CD14-positive monocyte (primary cell): Measurements from ENCODE around the gene MRPL32. TPM values are rescaled to one million over a fixed set of nuclear protein-coding genes. Genes with fewer than 3 reads are reported as not detected.

Experiments
- DNase-seq, 3 donors: peaks; one replicate each; pipeline ENCODE4 v3.0.0-alpha.2; 2011 to 2022
- H2AFZ ChIP-seq: 2 replicates; pipeline ENCODE4 v1.6.0; 2012; ENCODE audit warnings: mild to moderate bottlenecking, low read depth, low read length, inconsistent platforms; ENCODE audit not compliant: insufficient read depth, poor library complexity, severe bottlenecking
- H3K27ac ChIP-seq, 2 donors: 1 replicate in 1 of 2; 2 replicates in 1 of 2; pipeline ENCODE4 v1.5.1; 2012 to 2013; ENCODE audit warnings: low read length in 2 of 2, control low read depth in 1 of 2, inconsistent platforms in 1 of 2, low read depth in 1 of 2, mild to moderate bottlenecking in 1 of 2
- H3K27me3 ChIP-seq, 2 donors: one replicate each; pipeline versions ENCODE4 v1.6.0 to v1.6.1; 2011 to 2013; ENCODE audit warnings: low read length in 2 of 2; ENCODE audit not compliant: control insufficient read depth in 2 of 2, insufficient read depth in 2 of 2
- H3K36me3 ChIP-seq, 2 donors: replicated peaks in 1 of 2; 1 replicate in 1 of 2; 2 replicates in 1 of 2; pipeline versions ENCODE4 v1.5.1 to v1.6.1; 2012 to 2013; ENCODE audit warnings: low read length in 2 of 2, control low read depth in 1 of 2, inconsistent platforms in 1 of 2, mild to moderate bottlenecking in 1 of 2; ENCODE audit not compliant: insufficient read depth in 2 of 2, control insufficient read depth in 1 of 2
- H3K4me1 ChIP-seq, 2 donors: 1 replicate in 1 of 2; 2 replicates in 1 of 2; pipeline versions ENCODE4 v1.5.1 to v1.6.1; 2012 to 2013; ENCODE audit warnings: low read length in 2 of 2, control low read depth in 1 of 2, inconsistent platforms in 1 of 2, mild to moderate bottlenecking in 1 of 2, moderate library complexity in 1 of 2; ENCODE audit not compliant: insufficient read depth in 2 of 2, control insufficient read depth in 1 of 2
- H3K4me2 ChIP-seq: replicated peaks from 2 replicates; pipeline ENCODE3; 2012; ENCODE audit warnings: low read length, moderate library complexity, mild to moderate bottlenecking; ENCODE audit not compliant: poor library complexity, severe bottlenecking; ENCODE audit errors: extremely low read depth
- H3K4me3 ChIP-seq, 3 experiments: fragments of 200-600 bp in 1 of 3; sonication (generic) in 1 of 3; replicated peaks in 1 of 3; 1 replicate in 2 of 3; 2 replicates in 1 of 3; pipeline ENCODE4 v1.5.1; 2011 to 2013; ENCODE audit warnings: low read length in 3 of 3, mild to moderate bottlenecking in 3 of 3, control low read depth in 2 of 3, low read depth in 2 of 3, inconsistent platforms in 1 of 3, moderate library complexity in 1 of 3
- H3K79me2 ChIP-seq: 2 replicates; pipeline ENCODE4 v1.6.0; 2012; ENCODE audit warnings: mild to moderate bottlenecking, control low read depth, inconsistent platforms, low read length, moderate library complexity; ENCODE audit not compliant: insufficient read depth
- H3K9ac ChIP-seq: 2 replicates; pipeline ENCODE4 v1.6.0; 2017; ENCODE audit warnings: low read length, mild to moderate bottlenecking; ENCODE audit not compliant: insufficient read depth, poor library complexity, severe bottlenecking
- H3K9me3 ChIP-seq, 2 donors: replicated peaks in 1 of 2; 1 replicate in 1 of 2; 2 replicates in 1 of 2; pipeline versions ENCODE4 v1.5.1 to v1.6.1; 2012 to 2013; ENCODE audit warnings: low read length in 2 of 2, control low read depth in 1 of 2; ENCODE audit not compliant: control insufficient read depth in 1 of 2, insufficient read depth in 1 of 2
- H4K20me1 ChIP-seq: 2 replicates; pipeline ENCODE4 v1.6.0; 2012; ENCODE audit warnings: mild to moderate bottlenecking, low read length, control low read depth, moderate library complexity; ENCODE audit not compliant: insufficient read depth
- H3K27ac Mint-ChIP-seq, 7 donors: one replicate each; pipeline ENCODE4 v1.8.0; 2020; ENCODE audit warnings: mild to moderate bottlenecking in 7 of 7, mixed read lengths in 7 of 7, moderate library complexity in 6 of 7, inconsistent platforms in 2 of 7
- H3K27me3 Mint-ChIP-seq, 3 donors: one replicate each; pipeline ENCODE4 v1.8.0; 2021 to 2022; ENCODE audit warnings: low read depth in 3 of 3, mild to moderate bottlenecking in 3 of 3, mixed read lengths in 3 of 3, moderate library complexity in 3 of 3, inconsistent platforms in 1 of 3
- H3K36me3 Mint-ChIP-seq, 2 donors: one replicate each; pipeline ENCODE4 v1.8.0; 2020; ENCODE audit warnings: mixed read lengths in 2 of 2, inconsistent platforms in 1 of 2, mild to moderate bottlenecking in 1 of 2
- H3K4me1 Mint-ChIP-seq: one replicate; pipeline ENCODE4 v1.8.0; 2020; ENCODE audit warnings: mild to moderate bottlenecking, mixed read lengths
- H3K4me3 Mint-ChIP-seq, 2 donors: one replicate each; pipeline ENCODE4 v1.8.0; 2020; ENCODE audit warnings: mild to moderate bottlenecking in 2 of 2, mixed read lengths in 2 of 2, moderate library complexity in 1 of 2
- H3K9me3 Mint-ChIP-seq, 7 donors: one replicate each; pipeline ENCODE4 v1.8.0; 2020 to 2022; ENCODE audit warnings: mixed read lengths in 7 of 7, mild to moderate bottlenecking in 6 of 7, moderate library complexity in 6 of 7, inconsistent platforms in 2 of 7
- WGBS: methylation state at CpG from one replicate; pipeline ENCODE4 v1.1.5; 2013; ENCODE audit warnings: missing lambda C conversion rate; ENCODE audit not compliant: insufficient coverage; 5-methylcytosine and 5-hydroxymethylcytosine counted together
- intact Hi-C, 2 donors: fragments of 100-400 bp; cut with micrococcal nuclease; formaldehyde crosslinking; loops; one replicate each; pipeline versions ENCODE4 v1.15.0 to v1.15.1; 2023
- polyA plus RNA-seq, 3 donors: library from polyadenylated mRNA; depleted of rRNA in 1 of 3; unstranded in 2 of 3; stranded (reverse) in 1 of 3; fragments of 300-500 nt in 2 of 3; fragments of >200 nt in 1 of 3; fragmentation: Illumina TruSeq in 2 of 3; gene quantifications; 1 replicate in 2 of 3; 2 replicates in 1 of 3; pipeline ENCODE4 v1.2.3, GENCODE V29; 2012 to 2021
- TF ChIP-seq, protein P1 (sequence below): fragments of 200-600 bp; IDR thresholded peaks from one replicate; pipeline ENCODE4 v1.8.0; 2022; ENCODE audit warnings: antibody characterized with exemption, mild to moderate bottlenecking

MRPL32 gene
- polyA plus RNA-seq, 3 donors, result 23.4 to 49.6 (median 39.5) TPM

DNA sequence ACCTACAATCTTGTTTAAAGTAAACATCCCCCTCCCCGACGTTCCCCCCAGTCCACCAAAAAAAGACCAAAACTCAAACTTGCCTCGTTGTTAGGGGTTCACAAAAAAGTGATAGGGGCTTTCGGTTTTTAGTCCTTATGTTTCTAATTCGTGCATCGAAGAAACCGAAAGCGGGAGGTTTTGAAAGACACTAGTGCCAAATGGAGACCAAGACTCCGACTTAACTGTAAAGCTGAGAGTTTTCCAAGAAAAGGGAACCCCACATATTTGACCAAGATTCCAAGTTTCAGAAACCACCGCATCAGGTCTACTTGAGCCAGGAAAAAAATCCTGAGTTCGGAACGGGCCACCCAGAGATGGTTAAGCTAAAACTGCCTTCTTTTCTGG lies 736 bp upstream of the MRPL32 start:
- TF ChIP-seq, protein P1, sequence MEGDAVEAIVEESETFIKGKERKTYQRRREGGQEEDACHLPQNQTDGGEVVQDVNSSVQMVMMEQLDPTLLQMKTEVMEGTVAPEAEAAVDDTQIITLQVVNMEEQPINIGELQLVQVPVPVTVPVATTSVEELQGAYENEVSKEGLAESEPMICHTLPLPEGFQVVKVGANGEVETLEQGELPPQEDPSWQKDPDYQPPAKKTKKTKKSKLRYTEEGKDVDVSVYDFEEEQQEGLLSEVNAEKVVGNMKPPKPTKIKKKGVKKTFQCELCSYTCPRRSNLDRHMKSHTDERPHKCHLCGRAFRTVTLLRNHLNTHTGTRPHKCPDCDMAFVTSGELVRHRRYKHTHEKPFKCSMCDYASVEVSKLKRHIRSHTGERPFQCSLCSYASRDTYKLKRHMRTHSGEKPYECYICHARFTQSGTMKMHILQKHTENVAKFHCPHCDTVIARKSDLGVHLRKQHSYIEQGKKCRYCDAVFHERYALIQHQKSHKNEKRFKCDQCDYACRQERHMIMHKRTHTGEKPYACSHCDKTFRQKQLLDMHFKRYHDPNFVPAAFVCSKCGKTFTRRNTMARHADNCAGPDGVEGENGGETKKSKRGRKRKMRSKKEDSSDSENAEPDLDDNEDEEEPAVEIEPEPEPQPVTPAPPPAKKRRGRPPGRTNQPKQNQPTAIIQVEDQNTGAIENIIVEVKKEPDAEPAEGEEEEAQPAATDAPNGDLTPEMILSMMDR, result no peak
- H3K36me3 Mint-ChIP-seq, result peaks cover 16 to 17% of the 10 kb centered on the region in 2 donors

DNA sequence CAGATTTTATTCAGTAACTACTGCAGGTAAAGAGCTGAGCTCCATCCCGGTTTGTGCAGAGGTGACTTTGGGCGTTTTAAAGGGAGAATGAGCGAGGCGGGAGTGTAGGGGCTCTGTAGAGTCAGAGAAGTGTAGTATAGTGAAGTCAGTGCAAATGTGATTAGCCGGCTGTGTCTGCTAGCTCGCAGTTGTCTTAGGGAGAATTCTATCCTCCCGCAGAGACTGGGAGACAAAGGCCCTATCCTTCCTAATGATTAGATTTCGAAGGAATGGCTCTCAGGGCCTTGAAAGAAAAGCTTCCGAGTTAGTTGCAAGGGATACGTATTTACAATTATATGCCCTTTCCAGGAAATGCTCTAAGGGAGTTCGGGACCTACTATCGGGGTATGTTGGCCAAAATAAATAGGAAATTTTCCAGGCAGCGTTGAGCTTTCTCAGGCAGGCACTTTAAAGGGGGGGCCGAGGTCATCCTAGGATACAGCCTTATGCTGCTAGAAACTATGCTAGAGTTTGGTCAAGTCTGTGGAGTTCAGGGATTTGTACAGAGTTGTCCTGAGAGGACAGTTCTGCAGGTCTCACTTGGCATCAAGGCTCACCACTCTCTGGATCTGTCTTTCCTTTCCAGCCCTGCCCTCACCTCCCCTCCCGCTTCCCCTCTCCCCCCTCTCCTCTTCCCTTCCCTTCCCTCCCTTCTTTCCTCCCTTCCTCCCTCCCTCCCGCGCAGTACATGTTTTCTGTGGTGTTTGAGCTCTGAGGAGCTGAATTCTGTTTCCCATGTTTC lies 825 bp downstream of the MRPL32 start:
- peak overlapping the region; percentile 90 to 100 (median 98) for H3K4me3 ChIP-seq
- peaks cover 26 to 42% of the 10 kb centered on the region in 2 donors for H3K4me1 ChIP-seq
- H3K27me3 ChIP-seq, result no peaks in the 10 kb centered on the region
- intact Hi-C loops, result loop anchor here (2.0 kb wide), 2 partner anchors 20 to 22 kb away; partner anchors contain the start of gene C7orf25 (in 1 of the 2)
- H2AFZ ChIP-seq, result peak overlapping the region; percentile 88
- H3K9ac ChIP-seq, result peak overlapping the region; percentile 91
- no peak for DNase-seq
- WGBS, result 0% methylated on average over 8 of the region's 17 CpGs
- H3K79me2 ChIP-seq, result peaks cover 64% of the 10 kb centered on the region
- H3K9me3 ChIP-seq, result no peaks in the 10 kb centered on the region
- TF ChIP-seq, protein P1, result no peak
- Mint-ChIP-seq H3K4me1 (peaks cover 47% of the 10 kb centered on the region), H3K36me3 (peaks cover 23 to 29% of the 10 kb centered on the region in 2 donors), H3K27ac (peak overlapping the region; percentile 66 to 99 (median 97)), H3K4me3 (peak overlapping the region; percentile 99 to 100), H3K9me3 (peaks cover 0 to 3% (median 0%) of the 10 kb centered on the region in 7 donors), H3K27me3 (no peaks in the 10 kb centered on the region)
- H3K36me3 ChIP-seq, result peaks cover 26 to 31% of the 10 kb centered on the region in 2 donors
- peak overlapping the region; percentile 92 for H3K4me2 ChIP-seq
- peak overlapping the region in 1 of 2 donors; percentile 94 for H3K27ac ChIP-seq
- H4K20me1 ChIP-seq, result peaks cover 21% of the 10 kb centered on the region

More for the DNA sequence above, 736 bp upstream of the MRPL32 start:
- peak overlapping the region; percentile 79 to 94 for H3K27ac ChIP-seq
- intact Hi-C loops, result no loop called here
- H3K4me1 ChIP-seq, result peaks cover 27 to 46% of the 10 kb centered on the region in 2 donors
- H3K4me1 Mint-ChIP-seq, result peaks cover 57% of the 10 kb centered on the region
- peak overlapping the region; percentile 90 to 100 (median 98) for H3K4me3 ChIP-seq
- H3K9ac ChIP-seq, result peak overlapping the region; percentile 91
- peak overlapping the region; percentile 99 to 100 for H3K4me3 Mint-ChIP-seq
- peak overlapping the region; percentile 88 for H2AFZ ChIP-seq
- H4K20me1 ChIP-seq, result peaks cover 29% of the 10 kb centered on the region
- H3K27me3 ChIP-seq, result no peaks in the 10 kb centered on the region
- no peaks in the 10 kb centered on the region for H3K9me3 ChIP-seq
- peaks cover 18 to 20% of the 10 kb centered on the region in 2 donors for H3K36me3 ChIP-seq
- 1% methylated on average over 9 of the region's 12 CpGs for WGBS
- peak overlapping the region; percentile 92 for H3K4me2 ChIP-seq
- H3K79me2 ChIP-seq, result peaks cover 74% of the 10 kb centered on the region
- no peaks in the 10 kb centered on the region for H3K27me3 Mint-ChIP-seq
- H3K27ac Mint-ChIP-seq, result peak overlapping the region; percentile 92 to 99 (median 97)
- peaks cover 0 to 3% (median 0%) of the 10 kb centered on the region in 7 donors for H3K9me3 Mint-ChIP-seq
- peak in 1 of 3 donors; percentile 10 for DNase-seq
